ENCODE results near the gene THAP3.

GRCh38 chr1:6637770-6638169, 13.1 kb downstream of the THAP3 start:
- TF ChIP-seq POLR2A (IDR thresholded peaks at IDR 0.05), result no peak
- TF ChIP-seq CTCF (IDR thresholded peaks at IDR 0.05), result no peak

Measured in tibial nerve (tissue), 3 donors.